ENCODE results near the gene CYB5R4.

Gene CYB5R4, protein sequence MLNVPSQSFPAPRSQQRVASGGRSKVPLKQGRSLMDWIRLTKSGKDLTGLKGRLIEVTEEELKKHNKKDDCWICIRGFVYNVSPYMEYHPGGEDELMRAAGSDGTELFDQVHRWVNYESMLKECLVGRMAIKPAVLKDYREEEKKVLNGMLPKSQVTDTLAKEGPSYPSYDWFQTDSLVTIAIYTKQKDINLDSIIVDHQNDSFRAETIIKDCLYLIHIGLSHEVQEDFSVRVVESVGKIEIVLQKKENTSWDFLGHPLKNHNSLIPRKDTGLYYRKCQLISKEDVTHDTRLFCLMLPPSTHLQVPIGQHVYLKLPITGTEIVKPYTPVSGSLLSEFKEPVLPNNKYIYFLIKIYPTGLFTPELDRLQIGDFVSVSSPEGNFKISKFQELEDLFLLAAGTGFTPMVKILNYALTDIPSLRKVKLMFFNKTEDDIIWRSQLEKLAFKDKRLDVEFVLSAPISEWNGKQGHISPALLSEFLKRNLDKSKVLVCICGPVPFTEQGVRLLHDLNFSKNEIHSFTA

DNA sequence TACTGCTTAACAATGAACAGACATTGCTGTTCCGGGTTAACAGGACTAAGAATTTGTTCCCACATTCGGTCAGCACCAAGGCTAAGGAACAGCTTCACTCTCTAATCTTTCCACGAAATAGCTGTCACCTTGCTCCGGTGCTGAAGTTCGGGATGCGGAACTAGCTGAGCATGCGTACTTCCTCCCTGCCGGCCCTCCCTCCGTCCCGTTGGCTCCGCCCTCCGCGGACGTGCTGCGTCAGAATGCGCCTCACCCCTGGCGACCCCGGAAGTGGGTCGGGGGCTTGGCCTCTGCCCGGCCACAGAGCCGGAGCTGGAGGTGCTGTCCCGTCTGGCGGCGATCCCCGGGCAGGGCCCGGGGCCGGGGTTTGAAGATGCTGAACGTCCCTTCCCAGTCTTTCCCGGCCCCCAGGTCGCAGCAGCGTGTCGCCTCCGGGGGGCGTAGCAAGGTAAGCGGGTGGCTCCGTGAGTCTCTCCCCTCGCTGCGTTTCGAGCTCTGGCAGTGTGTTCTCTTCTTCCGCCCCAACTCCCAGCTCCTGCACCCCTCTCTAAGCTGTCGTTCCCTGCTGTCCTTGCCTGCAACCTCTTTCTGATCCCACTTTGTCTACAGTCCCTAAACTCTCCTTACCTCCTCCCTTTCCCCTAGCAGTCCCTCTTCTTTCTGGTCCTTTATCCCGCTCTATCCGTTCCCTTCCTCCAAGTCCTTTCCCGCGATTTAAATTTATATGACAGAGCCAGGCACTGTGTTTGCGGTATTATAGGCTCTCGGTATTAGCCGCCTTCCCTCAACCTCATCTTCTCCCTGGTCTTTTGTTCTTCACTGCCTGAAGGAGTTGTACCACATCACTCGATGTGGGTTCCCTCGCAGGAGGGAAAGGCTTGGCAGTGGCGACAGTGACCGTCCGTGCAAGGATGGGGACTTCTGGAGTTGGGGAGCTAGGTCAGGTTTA lies at the start of gene CYB5R4:
TSS of gene CYB5R4 (plus strand) at position 280 of the 949 bp plus-strand sequence. CDS start at position 374, 94 bp downstream.
- H3K27ac Mint-ChIP-seq, result peak within 1 kb of the TSS; percentile 52
- DNase-seq, result peak; percentile 97
- H3K36me3 Mint-ChIP-seq (ENCODE audit: low read depth), result peaks cover 2% of the 10 kb centered on the region
- TF ChIP-seq, protein P1, sequence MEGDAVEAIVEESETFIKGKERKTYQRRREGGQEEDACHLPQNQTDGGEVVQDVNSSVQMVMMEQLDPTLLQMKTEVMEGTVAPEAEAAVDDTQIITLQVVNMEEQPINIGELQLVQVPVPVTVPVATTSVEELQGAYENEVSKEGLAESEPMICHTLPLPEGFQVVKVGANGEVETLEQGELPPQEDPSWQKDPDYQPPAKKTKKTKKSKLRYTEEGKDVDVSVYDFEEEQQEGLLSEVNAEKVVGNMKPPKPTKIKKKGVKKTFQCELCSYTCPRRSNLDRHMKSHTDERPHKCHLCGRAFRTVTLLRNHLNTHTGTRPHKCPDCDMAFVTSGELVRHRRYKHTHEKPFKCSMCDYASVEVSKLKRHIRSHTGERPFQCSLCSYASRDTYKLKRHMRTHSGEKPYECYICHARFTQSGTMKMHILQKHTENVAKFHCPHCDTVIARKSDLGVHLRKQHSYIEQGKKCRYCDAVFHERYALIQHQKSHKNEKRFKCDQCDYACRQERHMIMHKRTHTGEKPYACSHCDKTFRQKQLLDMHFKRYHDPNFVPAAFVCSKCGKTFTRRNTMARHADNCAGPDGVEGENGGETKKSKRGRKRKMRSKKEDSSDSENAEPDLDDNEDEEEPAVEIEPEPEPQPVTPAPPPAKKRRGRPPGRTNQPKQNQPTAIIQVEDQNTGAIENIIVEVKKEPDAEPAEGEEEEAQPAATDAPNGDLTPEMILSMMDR (IDR thresholded peaks at IDR 0.05), result no peak
- peak within 1 kb of the TSS; percentile 97 for H3K4me3 Mint-ChIP-seq
- H3K9me3 Mint-ChIP-seq, result no peaks in the 10 kb centered on the region
- H3K4me1 Mint-ChIP-seq, result peaks cover 16% of the 10 kb centered on the region
- H3K27me3 Mint-ChIP-seq (ENCODE audit: low read depth, poor library complexity), result peaks cover 28% of the 10 kb centered on the region

DNA sequence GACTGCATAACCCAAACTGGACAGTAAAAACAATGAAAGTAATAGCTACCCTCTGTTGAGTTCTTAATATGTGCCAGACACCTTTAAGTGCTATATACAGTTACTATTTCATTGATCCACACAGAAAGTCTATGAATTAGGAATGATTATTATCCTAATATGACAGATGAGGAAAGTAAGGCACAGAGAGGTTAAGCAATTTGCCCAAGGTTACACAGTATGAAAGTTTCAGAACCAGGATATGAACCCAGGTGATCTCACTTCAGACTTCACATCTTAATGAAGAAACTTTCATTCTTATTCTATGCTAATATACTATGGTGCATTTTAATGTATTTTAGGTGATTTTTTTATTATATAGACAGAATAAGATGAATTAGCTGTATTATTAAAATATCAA lies 46.9 kb upstream of the CYB5R4 start:
- Mint-ChIP-seq H3K4me1 (peaks cover 21% of the 10 kb centered on the region), H3K27ac (no peak overlapping the region)

DNA sequence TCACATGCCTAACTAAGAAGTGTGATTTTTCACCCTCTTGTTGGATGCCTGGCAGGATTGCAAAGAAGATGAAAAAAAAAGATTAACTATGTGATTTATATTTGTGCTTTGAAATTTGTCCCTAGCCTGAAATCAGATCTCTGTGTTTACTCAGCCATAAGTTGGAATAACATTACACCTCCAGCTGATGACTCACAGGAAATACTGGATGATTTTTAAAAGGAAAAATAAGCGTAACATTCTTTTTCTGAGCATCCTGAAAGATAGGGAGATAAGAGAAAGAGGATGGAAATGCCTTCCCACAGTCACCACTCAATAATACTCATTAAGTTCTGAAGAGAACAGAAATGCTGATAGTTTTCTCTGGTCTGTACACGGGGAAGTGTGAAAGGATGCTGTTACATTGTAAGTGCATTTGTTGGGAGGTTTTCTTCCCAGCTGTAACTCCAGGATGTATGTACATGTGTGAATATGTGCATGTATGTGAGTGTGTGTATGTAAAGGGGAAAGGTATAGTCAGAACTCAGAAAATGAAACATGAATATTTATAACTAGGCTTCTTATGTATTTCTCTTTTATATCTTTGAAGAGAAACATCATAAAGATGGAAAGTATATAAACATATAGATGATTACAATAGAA lies 43.7 kb upstream of the CYB5R4 start:
- Mint-ChIP-seq H3K27ac (no peak overlapping the region), H3K27me3 (ENCODE audit: low read depth, poor library complexity) (no peaks in the 10 kb centered on the region), H3K4me1 (peaks cover 21% of the 10 kb centered on the region), H3K9me3 (no peaks in the 10 kb centered on the region), H3K4me3 (no peak overlapping the region), H3K36me3 (ENCODE audit: low read depth) (no peaks in the 10 kb centered on the region)
- TF ChIP-seq, protein P1 (IDR thresholded peaks at IDR 0.05), result no peak
- DNase-seq, result no peak

More for the DNA sequence above, 46.9 kb upstream of the CYB5R4 start:
- no peak for DNase-seq
- Mint-ChIP-seq H3K36me3 (ENCODE audit: low read depth) (no peaks in the 10 kb centered on the region), H3K9me3 (no peaks in the 10 kb centered on the region), H3K4me3 (no peak overlapping the region), H3K27me3 (ENCODE audit: low read depth, poor library complexity) (no peaks in the 10 kb centered on the region)
- TF ChIP-seq, protein P1 (IDR thresholded peaks at IDR 0.05), result no peak

- no peak for DNase-seq
- H3K9me3 Mint-ChIP-seq, result no peaks in the 10 kb centered on the region
- TF ChIP-seq, protein P1 (IDR thresholded peaks at IDR 0.05), result no peak
- H3K27ac Mint-ChIP-seq, result no peak overlapping the region
- no peak overlapping the region for H3K4me3 Mint-ChIP-seq
- H3K27me3 Mint-ChIP-seq (ENCODE audit: low read depth, poor library complexity), result no peaks in the 10 kb centered on the region
- H3K4me1 Mint-ChIP-seq, result peaks cover 10% of the 10 kb centered on the region
- H3K36me3 Mint-ChIP-seq (ENCODE audit: low read depth), result no peaks in the 10 kb centered on the region
Measured at GRCh38 chr6:83822629-83823169, 36.8 kb upstream of the CYB5R4 start.

GRCh38 chr6:83824388-83824801 lies 35.1 kb upstream of the CYB5R4 start:
- Mint-ChIP-seq H3K27ac (peak overlapping the region; percentile 33), H3K4me1 (peaks cover 10% of the 10 kb centered on the region), H3K27me3 (ENCODE audit: low read depth, poor library complexity) (peaks cover 3% of the 10 kb centered on the region), H3K9me3 (no peaks in the 10 kb centered on the region), H3K36me3 (ENCODE audit: low read depth) (no peaks in the 10 kb centered on the region), H3K4me3 (no peak overlapping the region)
- TF ChIP-seq, protein P1 (IDR thresholded peaks at IDR 0.05), result no peak
- DNase-seq, result no peak
